KMS-11 (cell line): ENCODE data around the gene TEP1.

Experiments used
- H2AFZ ChIP-seq: fragments of 200-600 bp; sonication (generic); 2 replicates; pipeline ENCODE4 v1.6.1; 2016; ENCODE audit warnings: antibody characterized with exemption, mixed run types, low read depth
- H3K27ac ChIP-seq: fragments of 200-600 bp; sonication (generic); 2 replicates; pipeline ENCODE4 v1.6.1; 2016; ENCODE audit warnings: mild to moderate bottlenecking, mixed run types
- H3K27me3 ChIP-seq: fragments of 200-600 bp; sonication (generic); 2 replicates; pipeline ENCODE4 v1.6.1; 2017; ENCODE audit warnings: mild to moderate bottlenecking, low read depth, mixed run types, moderate library complexity; ENCODE audit not compliant: insufficient read depth
- H3K36me3 ChIP-seq: fragments of 200-600 bp; sonication (generic); 2 replicates; pipeline ENCODE4 v1.6.1; 2017; ENCODE audit warnings: mild to moderate bottlenecking, mixed run types; ENCODE audit not compliant: insufficient read depth
- H3K4me1 ChIP-seq: fragments of 200-600 bp; sonication (generic); 2 replicates; pipeline ENCODE4 v1.6.1; 2016; ENCODE audit warnings: mild to moderate bottlenecking, low read depth, mixed run types; ENCODE audit not compliant: poor library complexity, severe bottlenecking
- H3K4me2 ChIP-seq: fragments of 200-600 bp; sonication (generic); 2 replicates; pipeline ENCODE4 v1.7.0; 2016; ENCODE audit warnings: mild to moderate bottlenecking, mixed run types
- H3K4me3 ChIP-seq: fragments of 200-600 bp; sonication (generic); IDR thresholded peaks from 2 replicates; pipeline ENCODE4 v1.6.1; 2017; ENCODE audit warnings: low read depth, low read length, mixed read lengths; ENCODE audit not compliant: insufficient read depth
- H3K79me2 ChIP-seq: fragments of 200-600 bp; sonication (generic); 2 replicates; pipeline ENCODE4 v1.6.1; 2016; ENCODE audit warnings: low read depth, mixed run types; ENCODE audit not compliant: insufficient read depth
- H3K9ac ChIP-seq: fragments of 200-600 bp; sonication (generic); 2 replicates; pipeline ENCODE4 v1.6.1; 2016; ENCODE audit warnings: mild to moderate bottlenecking, mixed run types
- H4K20me1 ChIP-seq: fragments of 200-600 bp; sonication (generic); 2 replicates; pipeline ENCODE4 v1.6.1; 2016; ENCODE audit warnings: mild to moderate bottlenecking, mixed run types; ENCODE audit not compliant: insufficient read depth
- TF ChIP-seq, protein P1 (sequence below): fragments of 200-600 bp; sonication (generic); conservative IDR thresholded peaks from 2 replicates; pipeline ENCODE4 v1.6.1; 2017; ENCODE audit warnings: low read depth, mild to moderate bottlenecking, antibody characterized with exemption, low read length, moderate library complexity, mixed read lengths

TEP1 gene

DNA sequence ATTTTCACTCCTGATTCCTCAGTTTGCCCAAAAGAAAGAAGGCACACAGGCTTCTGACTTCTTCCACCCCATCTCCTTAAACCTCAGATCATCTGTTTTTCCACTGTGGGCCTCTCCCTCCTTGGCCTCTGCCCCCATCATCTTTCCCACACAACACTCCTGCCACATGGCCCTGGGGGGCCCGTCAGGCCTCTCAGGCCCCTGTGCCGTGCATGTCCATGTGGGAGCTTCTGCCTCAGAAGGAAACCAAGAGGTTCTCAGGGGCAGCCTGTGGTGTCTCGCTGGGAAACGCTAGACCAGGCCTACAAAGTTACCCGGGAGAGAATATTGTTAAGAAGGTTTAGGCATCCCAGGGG lies 14.7 kb upstream of the TEP1 start:
- no peak overlapping the region for H3K27ac ChIP-seq
- no peak overlapping the region for H3K9ac ChIP-seq
- TF ChIP-seq, protein P1, sequence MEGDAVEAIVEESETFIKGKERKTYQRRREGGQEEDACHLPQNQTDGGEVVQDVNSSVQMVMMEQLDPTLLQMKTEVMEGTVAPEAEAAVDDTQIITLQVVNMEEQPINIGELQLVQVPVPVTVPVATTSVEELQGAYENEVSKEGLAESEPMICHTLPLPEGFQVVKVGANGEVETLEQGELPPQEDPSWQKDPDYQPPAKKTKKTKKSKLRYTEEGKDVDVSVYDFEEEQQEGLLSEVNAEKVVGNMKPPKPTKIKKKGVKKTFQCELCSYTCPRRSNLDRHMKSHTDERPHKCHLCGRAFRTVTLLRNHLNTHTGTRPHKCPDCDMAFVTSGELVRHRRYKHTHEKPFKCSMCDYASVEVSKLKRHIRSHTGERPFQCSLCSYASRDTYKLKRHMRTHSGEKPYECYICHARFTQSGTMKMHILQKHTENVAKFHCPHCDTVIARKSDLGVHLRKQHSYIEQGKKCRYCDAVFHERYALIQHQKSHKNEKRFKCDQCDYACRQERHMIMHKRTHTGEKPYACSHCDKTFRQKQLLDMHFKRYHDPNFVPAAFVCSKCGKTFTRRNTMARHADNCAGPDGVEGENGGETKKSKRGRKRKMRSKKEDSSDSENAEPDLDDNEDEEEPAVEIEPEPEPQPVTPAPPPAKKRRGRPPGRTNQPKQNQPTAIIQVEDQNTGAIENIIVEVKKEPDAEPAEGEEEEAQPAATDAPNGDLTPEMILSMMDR, result no peak
- H3K4me3 ChIP-seq, result no peak overlapping the region
- H3K36me3 ChIP-seq, result no peaks in the 10 kb centered on the region
- H3K27me3 ChIP-seq, result no peaks in the 10 kb centered on the region
- H2AFZ ChIP-seq, result no peak overlapping the region
- H4K20me1 ChIP-seq, result no peaks in the 10 kb centered on the region
- no peaks in the 10 kb centered on the region for H3K4me1 ChIP-seq
- no peaks in the 10 kb centered on the region for H3K79me2 ChIP-seq
- H3K4me2 ChIP-seq, result no peak overlapping the region

DNA sequence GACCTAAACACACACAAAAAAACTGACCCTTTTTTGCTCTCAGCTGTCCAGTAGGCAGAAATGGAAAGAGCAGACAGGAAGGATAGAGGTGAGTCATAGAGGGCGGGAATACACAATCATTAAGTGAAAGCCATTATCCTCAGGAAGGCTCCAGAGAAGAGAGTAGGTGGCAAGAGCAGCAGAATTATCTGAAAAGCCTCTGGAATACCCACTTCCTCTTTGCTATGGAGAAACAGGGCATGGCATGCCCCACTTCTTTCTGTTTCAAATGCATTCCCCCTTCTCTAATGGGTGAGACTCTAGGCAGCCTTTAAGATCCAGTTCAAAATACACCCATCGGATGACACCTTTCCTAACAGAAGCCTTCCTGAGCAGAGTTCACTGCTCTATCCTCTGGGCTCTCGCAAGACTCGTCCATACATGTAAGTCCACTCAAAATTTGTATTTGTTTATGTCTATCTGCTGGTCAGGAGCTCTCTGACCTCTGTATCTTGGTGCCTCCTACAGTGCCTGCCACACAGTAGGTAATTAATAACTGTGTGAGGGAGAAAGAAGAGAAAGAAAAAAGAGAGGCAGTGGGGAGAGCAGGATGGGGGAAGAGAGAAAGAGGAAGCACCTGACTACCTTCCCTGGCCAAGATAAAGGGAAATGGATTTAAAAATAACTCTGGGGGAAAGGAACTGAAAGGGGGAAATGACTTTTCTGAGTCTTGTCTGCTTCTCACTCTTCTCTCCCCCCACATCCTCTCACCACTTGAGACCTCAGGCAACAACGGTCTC lies 14.1 kb upstream of the TEP1 start:
- no peak overlapping the region for H2AFZ ChIP-seq
- no peak overlapping the region for H3K4me2 ChIP-seq
- H3K79me2 ChIP-seq, result no peaks in the 10 kb centered on the region
- no peaks in the 10 kb centered on the region for H3K36me3 ChIP-seq
- H3K4me3 ChIP-seq, result no peak overlapping the region
- no peaks in the 10 kb centered on the region for H3K4me1 ChIP-seq
- no peak overlapping the region for H3K27ac ChIP-seq
- H4K20me1 ChIP-seq, result no peaks in the 10 kb centered on the region
- H3K9ac ChIP-seq, result no peak overlapping the region
- TF ChIP-seq, protein P1, result no peak
- no peaks in the 10 kb centered on the region for H3K27me3 ChIP-seq

DNA sequence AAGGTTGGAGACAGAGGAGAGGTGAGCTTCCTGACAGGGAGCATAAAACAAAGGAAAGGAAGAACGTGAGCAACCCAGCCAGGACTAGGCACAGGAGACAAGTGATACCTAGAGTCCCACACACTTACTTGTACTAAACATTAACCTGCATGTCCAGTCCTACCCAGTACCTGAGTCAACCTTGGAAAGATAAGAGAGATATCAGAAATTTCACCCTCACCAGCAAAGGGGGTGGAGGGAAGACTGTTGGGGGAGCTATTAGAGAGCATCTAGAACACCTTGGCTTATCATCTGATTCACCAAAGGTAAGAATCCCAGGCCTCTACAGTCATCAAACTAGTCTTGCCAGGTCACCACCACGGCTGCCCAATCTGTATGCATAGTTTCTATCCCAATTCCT lies 11.6 kb upstream of the TEP1 start:
- TF ChIP-seq, protein P1, result no peak
- Histone ChIP-seq H2AFZ (no peak overlapping the region), H3K4me2 (no peak overlapping the region), H3K9ac (no peak overlapping the region), H3K79me2 (no peaks in the 10 kb centered on the region), H3K4me1 (no peaks in the 10 kb centered on the region), H3K4me3 (no peak overlapping the region), H3K36me3 (no peaks in the 10 kb centered on the region), H4K20me1 (no peaks in the 10 kb centered on the region), H3K27me3 (no peaks in the 10 kb centered on the region), H3K27ac (no peak overlapping the region)

DNA sequence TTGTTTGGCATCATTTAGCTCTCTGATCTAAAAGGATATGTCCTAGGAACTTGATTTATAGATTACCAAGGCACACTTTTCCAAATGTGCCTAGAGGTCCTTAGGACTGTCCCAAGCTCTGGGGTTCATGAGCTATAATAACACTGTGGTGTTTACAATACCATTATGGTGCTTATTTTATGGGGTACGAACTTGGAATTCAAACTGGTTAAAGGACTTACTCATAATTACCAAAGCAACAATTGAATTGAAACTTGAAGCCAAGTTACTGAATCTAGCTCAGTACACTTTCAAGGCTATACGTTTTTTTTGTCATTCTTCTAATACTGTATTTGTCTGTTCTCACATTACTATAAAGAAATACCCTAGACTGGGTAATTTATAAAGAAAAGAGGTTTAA lies 9.6 kb upstream of the TEP1 start:
- no peaks in the 10 kb centered on the region for H3K4me1 ChIP-seq
- no peak overlapping the region for H3K4me2 ChIP-seq
- H2AFZ ChIP-seq, result no peak overlapping the region
- H3K36me3 ChIP-seq, result no peaks in the 10 kb centered on the region
- no peak overlapping the region for H3K4me3 ChIP-seq
- H4K20me1 ChIP-seq, result no peaks in the 10 kb centered on the region
- H3K27ac ChIP-seq, result no peak overlapping the region
- H3K79me2 ChIP-seq, result no peaks in the 10 kb centered on the region
- H3K9ac ChIP-seq, result no peak overlapping the region
- H3K27me3 ChIP-seq, result no peaks in the 10 kb centered on the region
- TF ChIP-seq, protein P1, result no peak
